Trophoblast cell (in vitro differentiated cells and primary cell): Measurements from ENCODE around the gene CEP83.

ENCODE experiments used
- DNase-seq, 2 donors: peaks; one replicate each; pipeline ENCODE4 v3.0.0-alpha.2; 2016
- H2AFZ ChIP-seq: 2 replicates; pipeline ENCODE4 v1.6.1; 2013; ENCODE audit warnings: low read length, moderate library complexity, mild to moderate bottlenecking; ENCODE audit not compliant: insufficient read depth, poor library complexity
- H2AK5ac ChIP-seq: 2 replicates; pipeline ENCODE4 v1.6.1; 2013; ENCODE audit warnings: mild to moderate bottlenecking, low read length
- H2BK120ac ChIP-seq: 2 replicates; pipeline ENCODE4 v1.6.1; 2013; ENCODE audit warnings: low read length, mild to moderate bottlenecking, moderate library complexity; ENCODE audit not compliant: insufficient read depth, poor library complexity
- H2BK12ac ChIP-seq: 2 replicates; pipeline ENCODE4 v1.6.1; 2013; ENCODE audit warnings: mild to moderate bottlenecking, low read length, moderate library complexity
- H2BK5ac ChIP-seq: 2 replicates; pipeline ENCODE4 v1.6.1; 2013; ENCODE audit warnings: low read length, low read depth, moderate library complexity, mild to moderate bottlenecking; ENCODE audit not compliant: poor library complexity
- H3K14ac ChIP-seq: 2 replicates; pipeline ENCODE4 v1.6.1; 2013; ENCODE audit warnings: mild to moderate bottlenecking, low read length
- H3K18ac ChIP-seq: 2 replicates; pipeline ENCODE4 v1.6.1; 2013; ENCODE audit warnings: mild to moderate bottlenecking, low read length
- H3K23ac ChIP-seq: 2 replicates; pipeline ENCODE4 v1.6.1; 2013; ENCODE audit warnings: low read length
- H3K27ac ChIP-seq: 2 replicates; pipeline ENCODE4 v1.5.1; 2013; ENCODE audit warnings: low read depth, mild to moderate bottlenecking, inconsistent platforms, low read length, moderate library complexity
- H3K27me3 ChIP-seq: 2 replicates; pipeline ENCODE4 v1.6.1; 2013; ENCODE audit warnings: inconsistent platforms, mild to moderate bottlenecking, low read length, moderate library complexity; ENCODE audit not compliant: insufficient read depth
- H3K36me3 ChIP-seq, 2 experiments: 1 replicate in 1 of 2; 2 replicates in 1 of 2; pipeline ENCODE4 v1.6.1; 2013; ENCODE audit warnings: low read length in 2 of 2, mild to moderate bottlenecking in 2 of 2, moderate library complexity in 1 of 2; ENCODE audit not compliant: insufficient read depth in 2 of 2, control insufficient read depth in 1 of 2
- H3K4ac ChIP-seq: 2 replicates; pipeline ENCODE4 v1.6.1; 2013; ENCODE audit warnings: low read depth, mild to moderate bottlenecking, low read length, moderate library complexity
- H3K4me1 ChIP-seq, 2 experiments: 1 replicate in 1 of 2; 2 replicates in 1 of 2; pipeline ENCODE4 v1.6.1; 2013; ENCODE audit warnings: low read length in 2 of 2, mild to moderate bottlenecking in 2 of 2, moderate library complexity in 1 of 2; ENCODE audit not compliant: insufficient read depth in 2 of 2, control insufficient read depth in 1 of 2
- H3K4me2 ChIP-seq: 2 replicates; pipeline ENCODE4 v1.6.1; 2013; ENCODE audit warnings: inconsistent platforms, mild to moderate bottlenecking, low read length, moderate library complexity
- H3K4me3 ChIP-seq: 2 replicates; pipeline ENCODE4 v1.5.1; 2013; ENCODE audit warnings: mild to moderate bottlenecking, low read depth, low read length, inconsistent platforms
- H3K79me1 ChIP-seq: one replicate; pipeline ENCODE4 v1.6.1; 2013; ENCODE audit warnings: low read length
- H3K79me2 ChIP-seq: 2 replicates; pipeline ENCODE4 v1.6.1; 2013; ENCODE audit warnings: low read length, mild to moderate bottlenecking; ENCODE audit not compliant: control insufficient read depth, insufficient read depth, poor library complexity
- H3K9ac ChIP-seq: 2 replicates; pipeline ENCODE4 v1.6.1; 2013; ENCODE audit warnings: mild to moderate bottlenecking, low read length
- H3K9me3 ChIP-seq: 2 replicates; pipeline ENCODE4 v1.6.1; 2013; ENCODE audit warnings: low read depth, mild to moderate bottlenecking, control low read depth, inconsistent platforms, low read length; ENCODE audit not compliant: insufficient read depth
- H4K12ac ChIP-seq: 2 replicates; pipeline ENCODE4 v1.6.1; 2013; ENCODE audit warnings: low read depth, mild to moderate bottlenecking, low read length, moderate library complexity
- H4K8ac ChIP-seq: 2 replicates; pipeline ENCODE4 v1.6.1; 2013; ENCODE audit warnings: low read depth, mild to moderate bottlenecking, low read length, moderate library complexity
- H4K91ac ChIP-seq: one replicate; pipeline ENCODE4 v1.6.1; 2013; ENCODE audit warnings: low read depth, mild to moderate bottlenecking, low read length, moderate library complexity
- WGBS: extraction: QIAGEN DNeasy Blood & Tissue Kit; methylation state at CpG from one replicate; pipeline ENCODE4 v1.1.7; 2013; ENCODE audit warnings: missing lambda C conversion rate; ENCODE audit not compliant: insufficient read length, insufficient coverage; ENCODE audit errors: extremely low coverage; 5-methylcytosine and 5-hydroxymethylcytosine counted together

CEP83 gene

DNA sequence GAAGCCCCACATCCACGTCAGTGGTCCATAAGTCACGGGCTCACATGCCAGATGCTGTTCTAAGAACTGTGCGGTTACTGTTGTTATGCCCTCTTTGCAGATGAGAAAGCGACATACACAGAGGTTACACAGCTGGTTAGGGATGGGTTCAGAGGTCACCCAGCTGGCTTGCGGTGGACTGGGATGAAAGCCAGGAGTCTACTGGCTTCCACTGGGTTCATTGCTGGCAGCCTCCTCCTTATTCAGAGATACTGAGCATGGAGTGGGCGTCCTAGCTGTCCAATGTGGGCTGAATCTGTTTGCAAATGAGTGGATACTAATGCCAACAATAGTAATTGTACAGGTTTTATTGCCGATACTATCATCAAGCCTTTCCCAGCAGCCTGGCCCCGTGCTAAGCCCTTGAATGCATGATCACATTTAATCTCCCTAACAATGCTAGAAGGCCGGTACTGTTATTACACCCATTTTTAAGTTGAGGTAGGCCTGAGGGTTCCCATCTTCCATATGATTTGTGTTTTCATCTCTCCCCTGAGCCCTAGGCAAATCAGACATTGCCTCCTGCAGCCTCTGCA, 182.2 kb downstream of the CEP83 start:
- no peak overlapping the region for H4K91ac ChIP-seq
- no peak overlapping the region for H3K27ac ChIP-seq
- no peak overlapping the region for H4K8ac ChIP-seq
- H3K23ac ChIP-seq = no peak overlapping the region
- no peak overlapping the region for H3K4ac ChIP-seq
- no peak overlapping the region for H3K4me2 ChIP-seq
- no peaks in the 10 kb centered on the region for H3K79me2 ChIP-seq
- H3K4me3 ChIP-seq = no peak overlapping the region
- H4K12ac ChIP-seq = no peak overlapping the region
- no peak overlapping the region for H2BK12ac ChIP-seq
- no peak for DNase-seq
- no peak overlapping the region for H2AFZ ChIP-seq
- H2AK5ac ChIP-seq = no peak overlapping the region
- no peaks in the 10 kb centered on the region for H3K79me1 ChIP-seq
- no peak overlapping the region for H3K9ac ChIP-seq
- WGBS = no CpG with 5 or more reads among the region's 9 CpGs
- no peak overlapping the region for H3K14ac ChIP-seq
- no peaks in the 10 kb centered on the region for H3K4me1 ChIP-seq
- H2BK120ac ChIP-seq = no peak overlapping the region
- H3K36me3 ChIP-seq = no peaks in the 10 kb centered on the region
- no peaks in the 10 kb centered on the region for H3K27me3 ChIP-seq
- H2BK5ac ChIP-seq = no peak overlapping the region
- H3K18ac ChIP-seq = no peak overlapping the region
- no peaks in the 10 kb centered on the region for H3K9me3 ChIP-seq

DNA sequence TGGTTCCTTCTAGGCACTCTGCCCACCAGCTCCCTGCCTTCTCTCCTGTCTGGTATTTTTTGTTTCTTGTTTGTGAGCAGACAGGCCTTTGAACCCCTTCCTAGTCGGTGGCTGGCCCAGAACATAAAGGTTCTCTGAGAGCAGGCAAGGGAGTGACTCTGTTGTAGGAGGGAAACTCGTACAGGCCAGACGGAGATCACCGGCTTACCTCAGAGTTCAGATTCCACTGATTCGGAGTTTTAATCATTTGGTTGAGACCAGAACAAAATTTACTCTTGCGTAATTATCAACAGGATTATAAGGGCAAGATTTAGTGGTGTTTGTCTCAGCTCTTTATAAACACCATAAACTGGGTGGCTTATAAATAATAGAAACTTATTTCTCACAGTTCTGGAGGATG, 182.9 kb downstream of the CEP83 start:
- H2BK5ac ChIP-seq = no peak overlapping the region
- no peaks in the 10 kb centered on the region for H3K36me3 ChIP-seq
- H2AFZ ChIP-seq = no peak overlapping the region
- H3K79me2 ChIP-seq = no peaks in the 10 kb centered on the region
- H4K91ac ChIP-seq = no peak overlapping the region
- H4K8ac ChIP-seq = no peak overlapping the region
- no peak overlapping the region for H2AK5ac ChIP-seq
- H3K18ac ChIP-seq = no peak overlapping the region
- H3K27ac ChIP-seq = no peak overlapping the region
- H3K79me1 ChIP-seq = no peaks in the 10 kb centered on the region
- H3K9me3 ChIP-seq = no peaks in the 10 kb centered on the region
- no peak overlapping the region for H3K23ac ChIP-seq
- H2BK12ac ChIP-seq = no peak overlapping the region
- H4K12ac ChIP-seq = no peak overlapping the region
- H3K14ac ChIP-seq = no peak overlapping the region
- DNase-seq = no peak
- H3K4me1 ChIP-seq = no peaks in the 10 kb centered on the region
- H2BK120ac ChIP-seq = no peak overlapping the region
- H3K4ac ChIP-seq = no peak overlapping the region
- H3K4me3 ChIP-seq = no peak overlapping the region
- H3K4me2 ChIP-seq = no peak overlapping the region
- H3K9ac ChIP-seq = no peak overlapping the region
- no peaks in the 10 kb centered on the region for H3K27me3 ChIP-seq
- WGBS = no CpG with 5 or more reads among the region's 6 CpGs

DNA sequence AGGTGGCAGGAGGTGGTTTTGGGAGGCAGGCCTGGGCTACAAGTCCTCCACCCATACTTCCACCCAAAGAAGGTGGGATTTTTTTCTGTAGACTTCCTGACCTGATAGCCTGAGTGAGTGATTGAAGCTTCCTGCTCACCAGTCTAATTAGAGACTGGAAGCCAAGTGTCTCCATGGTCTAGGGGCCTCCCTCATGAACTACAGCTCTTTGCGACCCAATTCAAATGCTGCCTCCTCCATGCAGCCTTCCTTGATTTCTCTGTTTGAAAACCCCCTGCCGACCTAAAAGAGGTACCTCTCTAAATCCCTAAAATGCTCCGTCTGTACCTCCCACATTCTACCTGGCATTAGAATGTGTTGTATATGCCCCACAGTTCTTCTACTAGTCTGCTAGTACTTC, 186.4 kb downstream of the CEP83 start:
- Histone ChIP-seq H3K36me3 (no peaks in the 10 kb centered on the region), H3K4ac (no peak overlapping the region), H2BK12ac (no peak overlapping the region), H3K4me1 (peaks cover 0 to 2% of the 10 kb centered on the region in 2 experiments), H4K12ac (no peak overlapping the region), H3K23ac (no peak overlapping the region), H3K9ac (no peak overlapping the region), H2BK5ac (no peak overlapping the region), H3K14ac (no peak overlapping the region), H3K27me3 (no peaks in the 10 kb centered on the region), H3K9me3 (no peaks in the 10 kb centered on the region), H2BK120ac (no peak overlapping the region), H3K4me2 (no peak overlapping the region), H2AFZ (no peak overlapping the region), H4K91ac (no peak overlapping the region), H4K8ac (no peak overlapping the region), H3K27ac (no peak overlapping the region), H3K79me1 (no peaks in the 10 kb centered on the region), H3K18ac (no peak overlapping the region), H3K79me2 (no peaks in the 10 kb centered on the region), H3K4me3 (no peak overlapping the region), H2AK5ac (no peak overlapping the region)
- DNase-seq = no peak
- WGBS = no CpG with 5 or more reads among the region's 3 CpGs

DNA sequence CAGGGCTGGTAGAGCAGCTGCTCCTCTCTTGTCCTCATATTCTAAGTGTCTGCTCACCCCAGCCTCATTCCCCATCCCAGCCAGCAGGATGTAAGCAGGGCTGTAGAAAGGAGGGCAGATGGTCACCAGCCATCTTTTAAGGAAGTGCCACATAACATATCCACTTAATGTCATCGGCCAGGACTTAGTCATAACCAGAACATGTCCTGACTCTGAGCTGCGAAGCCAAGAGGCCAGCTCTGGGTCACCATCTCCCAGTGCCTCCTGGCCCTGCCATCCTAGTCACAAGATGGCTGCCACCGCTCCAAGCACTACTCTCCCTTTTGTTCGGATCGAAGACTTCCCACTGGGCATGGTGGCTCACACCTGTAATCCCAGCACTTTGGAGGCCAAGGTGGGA, 187.4 kb downstream of the CEP83 start:
- Histone ChIP-seq H3K9ac (no peak overlapping the region), H2BK120ac (no peak overlapping the region), H2AFZ (no peak overlapping the region), H3K4ac (no peak overlapping the region), H3K14ac (no peak overlapping the region), H3K4me2 (no peak overlapping the region), H3K4me1 (peaks cover 0 to 4% of the 10 kb centered on the region in 2 experiments), H3K27ac (no peak overlapping the region), H4K8ac (no peak overlapping the region), H3K79me1 (no peaks in the 10 kb centered on the region), H3K9me3 (no peaks in the 10 kb centered on the region), H3K36me3 (no peaks in the 10 kb centered on the region), H2BK5ac (no peak overlapping the region), H2AK5ac (no peak overlapping the region), H2BK12ac (no peak overlapping the region), H3K23ac (no peak overlapping the region), H3K79me2 (no peaks in the 10 kb centered on the region), H4K12ac (no peak overlapping the region), H3K18ac (no peak overlapping the region), H3K4me3 (no peak overlapping the region), H4K91ac (no peak overlapping the region), H3K27me3 (no peaks in the 10 kb centered on the region)
- DNase-seq = no peak
- WGBS = no CpG with 5 or more reads among the region's 5 CpGs
